T47D (cell line): ENCODE measurements around the gene SPINK5.
A peak's percentile ranks its signal among the peaks of the same experiment; 100 is the strongest.

Experiments
- DNase-seq, 2 experiments: peaks; one replicate each; pipeline versions ENCODE4 v3.0.0 to v3.0.0-alpha.2; 2011 to 2012; ENCODE audit warnings: low read depth in 1 of 2, low spot score in 1 of 2
- JUND ChIP-seq: IDR thresholded peaks from 2 replicates; pipeline ENCODE4 v1.6.1; 2012; ENCODE audit warnings: low read depth
- in situ Hi-C: cut with HindIII; loops from 2 replicates; pipeline ENCODE4 v1.10.0; 2016; ENCODE audit warnings: low sequenced_read_pairs, low pct_unique_long_range_greater_than_20kb

Gene SPINK5

DNA sequence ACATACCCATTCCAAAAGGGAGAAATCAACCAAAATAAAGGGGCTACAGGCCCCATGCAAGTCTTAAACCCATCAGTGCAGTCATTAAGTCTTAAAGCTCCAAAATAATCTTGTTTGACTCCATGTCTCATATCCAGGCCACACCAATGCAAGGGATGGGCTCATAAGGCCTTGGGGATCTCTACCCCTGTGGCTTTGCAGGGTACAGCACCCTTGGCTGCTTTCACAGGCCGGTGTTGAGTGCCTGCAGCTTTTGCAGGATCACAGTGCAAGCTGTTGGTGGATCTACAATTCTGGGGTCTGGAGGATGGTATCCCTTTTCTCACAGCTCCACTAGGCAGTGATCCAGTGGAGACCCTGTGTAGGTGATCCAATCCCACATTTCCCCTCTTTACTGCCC lies 99.6 kb downstream of the SPINK5 start:
- in situ Hi-C loops = no loop called here
- TF ChIP-seq JUND = no peak

DNA sequence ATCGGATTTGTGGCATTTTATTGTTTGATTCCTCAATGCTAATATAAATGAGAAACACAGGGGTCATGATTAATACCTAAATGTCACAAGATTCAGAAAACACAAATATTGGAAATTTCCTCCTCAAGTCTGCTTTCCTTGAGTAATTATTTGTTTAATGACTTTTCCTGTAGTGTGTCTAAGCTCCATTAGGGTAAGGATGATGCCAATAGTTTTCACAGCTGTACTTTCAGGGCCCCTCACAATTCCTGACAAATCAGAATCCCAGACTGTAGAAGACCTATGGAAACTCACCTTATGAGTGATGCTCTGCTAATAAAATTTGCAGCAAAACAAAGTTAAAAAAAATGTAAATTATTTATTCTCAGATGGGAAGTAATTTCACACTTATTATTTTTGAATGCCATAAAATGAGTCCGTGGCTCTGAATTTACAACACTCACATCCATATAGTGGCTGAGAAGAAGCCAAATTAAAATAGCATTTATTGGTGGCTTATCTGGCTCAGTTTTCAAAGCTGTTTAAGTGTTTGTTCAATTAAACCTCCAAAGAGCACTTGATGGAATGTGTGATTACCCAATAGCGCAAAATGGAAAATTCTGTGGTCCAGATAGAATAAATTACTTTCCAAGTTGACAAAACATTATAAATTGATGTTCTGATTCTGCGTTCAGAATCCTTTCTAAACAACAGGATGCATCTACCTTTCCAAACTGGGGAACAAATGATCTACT lies 102.9 kb downstream of the SPINK5 start:
- no peak for DNase-seq
- peak; percentile 76; the same call in 1 of the 2 replicates for TF ChIP-seq JUND
- in situ Hi-C loops = no loop called here

More for the DNA sequence above, 99.6 kb downstream of the SPINK5 start:
- no peak for DNase-seq

DNA sequence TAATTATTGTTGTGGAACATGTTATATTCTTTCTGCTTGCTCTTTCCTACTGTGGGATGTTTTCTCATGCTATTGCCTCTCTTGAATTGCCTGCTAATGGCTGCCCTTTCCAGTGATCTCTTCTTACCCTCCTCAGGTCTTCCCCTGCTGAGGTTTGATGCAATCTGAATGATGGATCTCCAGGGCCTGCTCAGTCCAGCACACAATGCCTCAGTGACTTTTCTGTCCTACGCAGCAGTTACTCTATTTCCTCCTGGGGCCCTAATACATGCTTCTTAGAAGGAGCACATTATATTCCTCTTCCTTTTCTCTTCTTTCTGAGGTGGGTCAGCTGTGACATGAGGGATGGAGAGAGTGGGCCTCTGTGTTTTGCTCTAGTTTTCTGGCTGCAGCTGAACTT lies 104.5 kb downstream of the SPINK5 start, which contains the start of gene SPINK14:
SPINK14 (plus strand) TSS at position 301 of the 400 bp plus-strand sequence. CDS start 1,187 bp downstream, outside the sequence.
- no peak for DNase-seq
- no peak for TF ChIP-seq JUND
- in situ Hi-C loops = no loop called here

DNA sequence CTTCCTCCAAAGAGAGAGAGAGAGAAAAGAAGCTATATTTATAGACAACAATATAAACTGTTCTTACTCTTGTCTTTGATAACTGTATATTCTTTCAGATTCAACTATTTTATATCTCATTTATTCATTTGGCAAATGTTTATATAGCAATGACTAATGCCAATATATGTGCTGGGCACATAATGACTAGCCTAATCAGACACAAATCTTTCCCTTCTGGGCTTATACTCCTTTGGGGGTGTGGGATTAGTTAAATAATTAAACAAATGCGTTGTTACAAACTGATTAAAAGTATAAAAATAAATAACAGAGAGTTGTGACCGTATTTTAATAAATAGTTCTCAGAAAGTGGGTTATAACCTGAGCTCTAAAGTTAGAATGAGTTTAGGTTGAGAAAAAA lies 108.6 kb downstream of the SPINK5 start:
- peak; percentile 83 for TF ChIP-seq JUND
- DNase-seq = no peak
- in situ Hi-C loops = no loop called here

DNA sequence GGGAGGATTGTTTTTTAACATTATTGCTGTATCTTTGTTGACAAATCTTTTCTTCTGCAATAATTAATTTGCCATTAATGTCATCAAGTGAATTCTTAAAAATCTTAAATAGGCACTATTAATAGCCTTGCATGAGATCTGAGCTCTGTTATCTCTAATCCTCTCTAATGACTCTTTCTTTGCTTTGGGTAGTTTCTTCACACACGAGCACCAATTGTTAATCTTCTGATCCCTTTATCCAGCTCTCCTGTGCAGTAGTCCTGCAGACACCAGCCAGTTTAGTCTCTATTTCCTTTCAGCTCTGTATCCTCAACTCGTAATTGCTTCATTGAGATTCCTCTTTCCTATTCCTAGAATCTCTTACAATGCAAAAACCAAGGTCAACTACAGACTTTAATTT lies 112.7 kb downstream of the SPINK5 start:
- no peak for TF ChIP-seq JUND
- in situ Hi-C loops = no loop called here
- no peak for DNase-seq

DNA sequence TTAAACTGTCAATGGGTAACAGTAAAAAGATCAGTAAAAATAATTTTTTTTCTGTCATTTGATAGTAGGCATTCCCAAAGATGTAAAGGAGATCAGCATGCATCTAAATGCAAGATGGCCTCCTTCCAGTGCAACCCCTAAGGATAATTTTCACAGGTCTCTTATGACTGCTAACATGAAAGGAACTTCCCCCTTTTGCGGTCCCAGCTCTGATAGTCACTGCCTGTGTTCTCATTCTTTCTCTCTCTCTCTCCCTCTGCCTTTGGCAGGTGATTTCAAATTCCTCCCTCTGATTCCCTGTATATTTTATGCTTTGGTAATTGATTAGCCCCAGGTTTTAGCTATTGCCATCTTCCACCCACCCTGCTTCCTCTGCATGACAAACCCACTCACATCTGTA lies 113.4 kb downstream of the SPINK5 start:
- TF ChIP-seq JUND = no peak
- no peak for DNase-seq
- in situ Hi-C loops = no loop called here

DNA sequence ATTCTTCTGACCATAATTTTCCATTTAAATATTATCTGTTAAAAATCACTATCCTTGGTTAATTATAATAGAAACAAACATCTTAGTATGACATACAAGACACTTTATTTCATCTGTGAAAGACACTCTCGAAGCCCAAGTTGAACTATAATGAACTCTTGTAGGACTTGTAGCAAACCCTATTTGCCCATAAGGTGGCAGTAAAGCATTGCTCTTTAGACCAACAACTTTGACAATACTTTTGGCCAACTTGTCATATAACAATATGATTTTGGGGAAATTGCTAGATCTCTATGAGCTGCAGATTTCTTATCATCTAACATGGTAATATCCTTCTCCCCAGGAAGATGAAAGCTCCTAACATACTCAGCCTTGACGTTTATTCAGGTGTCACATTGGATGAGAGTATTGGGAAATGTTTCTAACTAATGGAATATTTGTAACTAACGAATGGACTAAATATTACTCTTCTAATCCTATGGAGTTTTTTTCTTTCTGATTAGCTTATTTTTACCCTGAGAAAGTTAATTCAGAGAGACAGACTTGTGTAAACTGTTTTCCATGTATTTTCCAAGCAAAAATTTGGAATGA lies 115.5 kb downstream of the SPINK5 start:
- in situ Hi-C loops = no loop called here
- DNase-seq = peak in 1 of 2 experiments; percentile 86
- TF ChIP-seq JUND = no peak

DNA sequence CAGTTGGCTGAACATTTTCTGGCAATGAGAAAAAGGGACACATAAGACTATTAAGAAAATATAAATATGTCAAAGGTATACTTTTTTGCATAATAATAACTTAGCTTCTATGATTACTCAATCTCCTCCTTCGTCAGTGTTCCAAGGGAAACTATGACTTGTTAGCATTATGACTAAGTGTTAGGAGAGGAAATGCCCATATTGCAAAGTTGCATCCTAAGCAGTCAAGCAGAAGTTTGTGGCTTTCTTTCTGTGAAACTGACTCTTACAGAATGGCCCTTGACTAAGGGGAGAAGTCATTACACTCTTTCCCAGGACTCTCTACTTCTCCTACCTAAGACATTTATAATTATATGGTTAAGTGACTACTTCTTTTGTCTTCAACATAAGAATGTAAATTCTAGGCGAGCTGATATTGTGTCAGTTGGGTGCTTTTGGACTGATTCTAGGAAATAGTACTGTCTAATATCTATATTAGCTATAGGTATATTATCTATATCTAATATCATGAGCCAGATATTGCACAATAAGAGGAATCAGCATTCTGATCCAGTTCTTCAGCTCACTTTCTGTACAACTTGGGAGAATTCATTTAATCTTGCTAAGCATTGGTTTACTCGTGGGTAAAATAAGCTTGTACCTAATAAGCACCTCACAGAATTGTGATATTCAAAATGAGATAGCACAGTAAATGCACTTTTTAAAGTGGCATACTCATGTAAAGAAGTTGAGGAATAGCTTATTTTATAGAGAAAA lies 122.6 kb downstream of the SPINK5 start:
- in situ Hi-C loops = no loop called here
- no peak for TF ChIP-seq JUND

More for the DNA sequence above, 122.6 kb downstream of the SPINK5 start:
- DNase-seq = no peak
